H1 (cell line): ENCODE results near the gene CCDC81. TPM values are rescaled to one million over a fixed set of nuclear protein-coding genes. Genes with fewer than 3 reads are reported as not detected.

Experiments used
- CTCF ChIA-PET: fragments of 300-600 bp; sonication (Branson Sonifier 250); formaldehyde crosslinking; loops from one replicate; lab custom pipeline; 2021; ENCODE audit not compliant: partially characterized antibody; lab: Charles Lee
- POLR2A ChIA-PET: fragments of 300-600 bp; sonication (Branson Sonifier 250); formaldehyde crosslinking; loops from one replicate; lab custom pipeline; 2021; ENCODE audit warnings: inconsistent platforms; ENCODE audit not compliant: partially characterized antibody; lab: Charles Lee
- DNase-seq, 2 experiments: peaks; one replicate each; pipeline versions ENCODE4 v3.0.0 to v3.0.0-alpha.2; 2010 to 2022; ENCODE audit warnings: low spot score in 2 of 2, low read depth in 1 of 2, mixed read lengths in 1 of 2
- FAIRE-seq: peaks from 2 replicates; lab custom pipeline; 2011; peaks lifted over from hg19 to GRCh38; lab: Jason Lieb, UNC
- H2AFZ ChIP-seq: 2 replicates; pipeline ENCODE4 v1.8.1; 2012; ENCODE audit warnings: low read length, inconsistent platforms
- H2AK5ac ChIP-seq: 2 replicates; pipeline ENCODE4 v1.6.1; 2013; ENCODE audit warnings: low read depth, low read length
- H2BK120ac ChIP-seq: replicated peaks from 2 replicates; pipeline ENCODE3; 2013; ENCODE audit warnings: low read depth, low read length, inconsistent platforms
- H2BK12ac ChIP-seq: 2 replicates; pipeline ENCODE4 v1.6.1; 2013; ENCODE audit warnings: low read depth, low read length
- H2BK15ac ChIP-seq: 2 replicates; pipeline ENCODE4 v1.6.1; 2013; ENCODE audit warnings: low read length
- H2BK20ac ChIP-seq: 2 replicates; pipeline ENCODE4 v1.6.1; 2013; ENCODE audit warnings: low read length
- H2BK5ac ChIP-seq: 2 replicates; pipeline ENCODE4 v1.6.1; 2013; ENCODE audit warnings: low read depth, low read length
- H3K14ac ChIP-seq: 2 replicates; pipeline ENCODE4 v1.6.1; 2013; ENCODE audit warnings: inconsistent platforms; ENCODE audit not compliant: insufficient read length
- H3K18ac ChIP-seq: 2 replicates; pipeline ENCODE4 v1.6.1; 2013; ENCODE audit warnings: low read length; ENCODE audit errors: extremely low read depth
- H3K23ac ChIP-seq: 2 replicates; pipeline ENCODE4 v1.6.1; 2013; ENCODE audit warnings: inconsistent platforms; ENCODE audit not compliant: insufficient read length
- H3K23me2 ChIP-seq: 2 replicates; pipeline ENCODE4 v1.6.1; 2013; ENCODE audit warnings: low read depth, low read length
- H3K27ac ChIP-seq: 2 replicates; pipeline ENCODE4 v1.6.1; 2011; ENCODE audit warnings: low read depth, low read length, inconsistent platforms
- H3K27me3 ChIP-seq, 4 experiments: replicated peaks in 1 of 4; 1 replicate in 1 of 4; 2 replicates in 3 of 4; pipeline versions ENCODE4 v1.6.1 to v1.8.1; 2011 to 2013; ENCODE audit warnings: low read length in 3 of 4, mild to moderate bottlenecking in 3 of 4, inconsistent platforms in 2 of 4, mixed read lengths in 2 of 4, moderate library complexity in 1 of 4; ENCODE audit not compliant: control insufficient read depth in 3 of 4, insufficient read depth in 3 of 4; ENCODE audit errors: extremely low read depth in 1 of 4
- H3K36me3 ChIP-seq, 4 experiments: 2 replicates each; pipeline versions ENCODE4 v1.6.1 to v1.8.1; 2011 to 2013; ENCODE audit warnings: mild to moderate bottlenecking in 4 of 4, low read length in 3 of 4, moderate library complexity in 2 of 4, control low read depth in 1 of 4, inconsistent platforms in 1 of 4; ENCODE audit not compliant: insufficient read depth in 4 of 4, control insufficient read depth in 2 of 4
- H3K4ac ChIP-seq: replicated peaks from 2 replicates; pipeline ENCODE3; 2013; ENCODE audit warnings: low read length, low read depth, mixed read lengths, inconsistent platforms; ENCODE audit not compliant: insufficient read length
- H3K4me1 ChIP-seq, 4 experiments: replicated peaks in 1 of 4; 1 replicate in 1 of 4; 2 replicates in 3 of 4; pipeline versions ENCODE4 v1.6.1 to v1.8.1; 2011 to 2013; ENCODE audit warnings: low read length in 3 of 4, inconsistent platforms in 2 of 4, mixed read lengths in 1 of 4; ENCODE audit not compliant: insufficient read depth in 4 of 4, control insufficient read depth in 3 of 4
- H3K4me2 ChIP-seq, 2 experiments: 2 replicates each; pipeline versions ENCODE4 v1.6.1 to v1.8.1; 2011 to 2013; ENCODE audit warnings: low read depth in 2 of 2, low read length in 2 of 2, control low read depth in 1 of 2, inconsistent platforms in 1 of 2, mild to moderate bottlenecking in 1 of 2; ENCODE audit not compliant: insufficient read depth in 1 of 2
- H3K4me3 ChIP-seq, 4 experiments: fragments of 200-600, 300-600 bp in 1 of 4; sonication (generic), shearing (Covaris generic), sonication (Bioruptor Twin) in 1 of 4; 2 replicates each; pipeline versions ENCODE4 v1.5.1 to v1.8.1; 2011 to 2016; ENCODE audit warnings: low read length in 4 of 4, low read depth in 3 of 4, control low read depth in 2 of 4, inconsistent platforms in 2 of 4, mild to moderate bottlenecking in 2 of 4, mixed read lengths in 1 of 4, moderate library complexity in 1 of 4; ENCODE audit not compliant: insufficient read depth in 2 of 4; ENCODE audit errors: extremely low read depth in 1 of 4
- H3K56ac ChIP-seq: replicated peaks from 2 replicates; pipeline ENCODE3; 2013; ENCODE audit warnings: low read depth, mild to moderate bottlenecking, mixed read lengths, low read length, inconsistent platforms; ENCODE audit not compliant: insufficient read length
- H3K79me1 ChIP-seq: 2 replicates; pipeline ENCODE4 v1.6.1; 2013; ENCODE audit warnings: low read depth, low read length, control low read depth
- H3K79me2 ChIP-seq, 2 experiments: 2 replicates each; pipeline versions ENCODE4 v1.6.1 to v1.8.1; 2012 to 2013; ENCODE audit warnings: low read length in 2 of 2, mild to moderate bottlenecking in 2 of 2, inconsistent platforms in 1 of 2; ENCODE audit not compliant: insufficient read depth in 2 of 2, control insufficient read depth in 1 of 2
- H3K9ac ChIP-seq, 4 experiments: replicated peaks in 1 of 4; 1 replicate in 1 of 4; 2 replicates in 3 of 4; pipeline versions ENCODE4 v1.6.1 to v1.8.1; 2011 to 2013; ENCODE audit warnings: low read depth in 3 of 4, low read length in 3 of 4, control low read depth in 2 of 4, mild to moderate bottlenecking in 2 of 4, moderate library complexity in 2 of 4, inconsistent platforms in 1 of 4; ENCODE audit errors: extremely low read depth in 1 of 4
- H3K9me3 ChIP-seq, 2 experiments: 2 replicates each; pipeline versions ENCODE4 v1.6.1 to v1.8.1; 2012 to 2013; ENCODE audit warnings: mild to moderate bottlenecking in 2 of 2, moderate library complexity in 2 of 2, control low read depth in 1 of 2, inconsistent platforms in 1 of 2, low read depth in 1 of 2, low read length in 1 of 2, mixed read lengths in 1 of 2; ENCODE audit not compliant: insufficient read depth in 2 of 2
- H4K20me1 ChIP-seq, 2 experiments: replicated peaks in 1 of 2; 2 replicates each; pipeline versions ENCODE3 to v1.8.1; 2011 to 2013; ENCODE audit warnings: inconsistent platforms in 2 of 2, low read length in 2 of 2, mild to moderate bottlenecking in 1 of 2; ENCODE audit not compliant: insufficient read depth in 2 of 2, control insufficient read depth in 1 of 2
- H4K5ac ChIP-seq: 2 replicates; pipeline ENCODE4 v1.6.1; 2013; ENCODE audit warnings: low read length, low read depth, mixed read lengths, inconsistent platforms; ENCODE audit not compliant: insufficient read length
- H4K8ac ChIP-seq: 2 replicates; pipeline ENCODE4 v1.8.0; 2013; ENCODE audit warnings: mild to moderate bottlenecking, moderate library complexity, low read length, inconsistent platforms; ENCODE audit not compliant: insufficient read depth; ENCODE audit errors: extremely low read depth
- H4K91ac ChIP-seq: replicated peaks from 2 replicates; pipeline ENCODE3; 2013; ENCODE audit warnings: low read length, mixed read lengths, inconsistent platforms; ENCODE audit not compliant: insufficient read length
- CHD2 ChIP-seq: IDR thresholded peaks from 2 replicates; pipeline ENCODE4 v1.6.1; 2012; ENCODE audit warnings: low read length, improper control_type of control experiment
- CTCF ChIP-seq, 3 experiments: IDR thresholded peaks; 1 replicate in 2 of 3; 2 replicates in 1 of 3; pipeline versions ENCODE4 v1.5.1 to v1.6.1; 2011; ENCODE audit warnings: low read length in 3 of 3, mild to moderate bottlenecking in 3 of 3, inconsistent platforms in 2 of 3, low read depth in 1 of 3, moderate library complexity in 1 of 3; ENCODE audit not compliant: insufficient read depth in 1 of 3; ENCODE audit errors: control extremely low read depth in 1 of 3
- EGR1 ChIP-seq: IDR thresholded peaks from 2 replicates; pipeline ENCODE4 v1.6.1; 2011; ENCODE audit warnings: low read depth, low read length, borderline replicate concordance
- HDAC6 ChIP-seq: IDR thresholded peaks from one replicate; pipeline ENCODE4 v1.7.1; 2012; ENCODE audit warnings: low read depth, mild to moderate bottlenecking, inconsistent platforms, low read length, moderate library complexity
- KDM5A ChIP-seq: fragments of 200-600 bp; IDR thresholded peaks from 2 replicates; pipeline ENCODE4 v1.7.1; 2012; ENCODE audit warnings: mild to moderate bottlenecking, low read length, inconsistent platforms, mixed read lengths
- POLR2AphosphoS5 ChIP-seq: IDR thresholded peaks from 2 replicates; pipeline ENCODE4 v1.6.1; 2011; ENCODE audit warnings: low read depth, low read length
- POU5F1 ChIP-seq: IDR thresholded peaks from 2 replicates; pipeline ENCODE4 v1.6.1; 2011; ENCODE audit warnings: low read depth, mild to moderate bottlenecking, low read length, moderate library complexity
- RBBP5 ChIP-seq: IDR thresholded peaks from 2 replicates; pipeline ENCODE4 v1.7.1; 2012; ENCODE audit warnings: low read depth, mild to moderate bottlenecking, inconsistent platforms, low read length, moderate library complexity, borderline replicate concordance
- RXRA ChIP-seq: IDR thresholded peaks from 2 replicates; pipeline ENCODE4 v1.6.1; 2011; ENCODE audit warnings: low read depth, mild to moderate bottlenecking, low read length, moderate library complexity; ENCODE audit not compliant: insufficient read depth
- SP4 ChIP-seq: IDR thresholded peaks from 2 replicates; pipeline ENCODE4 v1.6.1; 2012; ENCODE audit warnings: low read length, inconsistent platforms
- SRF ChIP-seq: IDR thresholded peaks from 2 replicates; pipeline ENCODE4 v1.6.1; 2011; ENCODE audit warnings: mild to moderate bottlenecking, low read depth, low read length, moderate library complexity
- TAF1 ChIP-seq: IDR thresholded peaks from 2 replicates; pipeline ENCODE4 v1.6.1; 2011; ENCODE audit warnings: mild to moderate bottlenecking, low read depth, low read length
- WGBS, 2 experiments: shearing (Covaris generic) in 1 of 2; methylation state at CpG; one replicate each; pipeline versions ENCODE4 v1.1.6 to v1.1.7; 2013 to 2015; ENCODE audit warnings: low lambda C conversion rate in 2 of 2, mixed read lengths in 2 of 2, inconsistent platforms in 1 of 2, low coverage in 1 of 2, missing lambda C conversion rate in 1 of 2; ENCODE audit not compliant: insufficient replicate concordance in 2 of 2, insufficient coverage in 1 of 2, insufficient read length in 1 of 2; ENCODE audit errors: extremely low coverage in 1 of 2, missing lambda C conversion rate in 1 of 2; 5-methylcytosine and 5-hydroxymethylcytosine counted together
- polyA plus RNA-seq, 7 experiments: library from polyadenylated mRNA; depleted of rRNA in 3 of 7; stranded (reverse) in 5 of 7; unstranded in 2 of 7; fragments of >200 nt in 5 of 7; fragments of 200-250 nt in 2 of 7; gene quantifications; 1 replicate in 5 of 7; 2 replicates in 1 of 7; 4 replicates in 1 of 7; pipeline versions ENCODE4 v1.2.1 to v1.2.3, GENCODE V29; 2011 to 2013; ENCODE audit warnings: missing spikeins in 2 of 7, mixed read lengths in 2 of 7
- total RNA-seq: library from RNA; stranded (reverse); fragmentation: NEBNext Ultra II Directional; extraction: Animal tissue kit (Norgen Biotek cat#: 25700); gene quantifications from 2 replicates; pipeline ENCODE4 v1.2.1, GENCODE V29; 2021

The CCDC81 gene
- total and polyA plus RNA-seq, 2 of the 8 experiments (the other 6 are each of a cell fraction or from before 2014, with no cell fraction given) = 0.30 to 0.58 TPM

GRCh38 chr11:86415026-86415425 lies 40.3 kb downstream of the CCDC81 start:
- ChIA-PET POLR2A (no interaction called here), CTCF (interaction anchor here (1.0 to 2.3 kb wide), 5 partner anchors 20 to 157 kb away, joined by 3 to 9 read pairs (median 4); no protein-coding TSS in a partner anchor)
- no peak for TF ChIP-seq SP4
- no peak for TF ChIP-seq POLR2AphosphoS5
- no peak for TF ChIP-seq SRF
- no peak for TF ChIP-seq TAF1
- TF ChIP-seq RBBP5 = no peak
- no peak for TF ChIP-seq RXRA
- TF ChIP-seq CTCF (IDR thresholded peaks at IDR 0.05; ENCODE audit: control extremely low read depth in 1 of 3, insufficient read depth in 1 of 3, low read depth in 1 of 3, low read length in 3 of 3) = no peak
- no peak for TF ChIP-seq CHD2
- TF ChIP-seq HDAC6 = no peak
- no peak for TF ChIP-seq POU5F1
- no peak for TF ChIP-seq KDM5A
- no peak for TF ChIP-seq EGR1
- Histone ChIP-seq H2BK20ac (no peak overlapping the region), H3K23ac (no peak overlapping the region), H4K20me1 (no peaks in the 10 kb centered on the region), H3K79me1 (no peaks in the 10 kb centered on the region), H3K14ac (no peak overlapping the region), H3K4me1 (no peaks in the 10 kb centered on the region), H2BK15ac (no peak overlapping the region), H2BK120ac (no peak overlapping the region), H2AK5ac (no peak overlapping the region), H4K5ac (no peak overlapping the region), H3K9ac (no peak overlapping the region), H4K91ac (no peak overlapping the region), H2BK5ac (no peak overlapping the region), H3K18ac (no peak overlapping the region), H3K36me3 (no peaks in the 10 kb centered on the region), H3K4me2 (no peak overlapping the region), H3K27me3 (no peaks in the 10 kb centered on the region), H3K9me3 (no peaks in the 10 kb centered on the region), H3K4me3 (no peak overlapping the region), H2BK12ac (no peak overlapping the region), H3K56ac (no peak overlapping the region), H3K23me2 (no peaks in the 10 kb centered on the region), H3K79me2 (no peaks in the 10 kb centered on the region), H2AFZ (no peak overlapping the region), H4K8ac (no peak overlapping the region), H3K4ac (no peak overlapping the region), H3K27ac (no peak overlapping the region)
- FAIRE-seq (no peak), DNase-seq (no peak)
- WGBS, 2 experiments = 86% methylated on average over 4 of the region's 4 CpGs; no CpG with 5 or more reads in 1 of the 2 experiments
